Stimulated activated CD4-positive, alpha-beta T cell treated with anti-CD3 and anti-CD28 coated beads, Interleukin-4, amount 100 ng/mL, for 48 hours (primary cell): ENCODE measurements around the gene CENPP.

Experiments
- DNase-seq, 2 donors: peaks; one replicate each; pipeline ENCODE4 v3.0.0-alpha.2; 2020; ENCODE audit warnings: low read depth in 2 of 2

CENPP gene

DNA sequence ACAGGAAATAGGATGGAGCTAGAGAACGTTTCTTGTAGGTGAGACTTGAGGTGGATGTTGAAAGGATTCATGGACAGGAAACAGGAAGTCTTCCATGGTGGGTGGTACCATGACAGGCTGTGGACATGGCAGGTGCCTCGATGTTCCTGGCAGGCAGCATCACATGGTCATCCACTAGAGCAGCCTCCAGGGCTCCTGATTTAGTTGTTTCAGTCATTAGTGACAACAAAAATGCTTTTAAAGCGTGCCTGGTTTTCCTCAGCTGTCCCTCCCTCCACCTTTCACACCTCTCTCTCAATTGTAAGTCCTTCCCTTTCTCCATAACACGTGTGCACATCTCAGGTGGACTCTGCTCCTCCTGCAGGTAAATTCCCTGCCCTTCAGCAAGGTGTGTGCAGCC is 181.7 kb downstream of the CENPP start:
- no peak for DNase-seq

DNA sequence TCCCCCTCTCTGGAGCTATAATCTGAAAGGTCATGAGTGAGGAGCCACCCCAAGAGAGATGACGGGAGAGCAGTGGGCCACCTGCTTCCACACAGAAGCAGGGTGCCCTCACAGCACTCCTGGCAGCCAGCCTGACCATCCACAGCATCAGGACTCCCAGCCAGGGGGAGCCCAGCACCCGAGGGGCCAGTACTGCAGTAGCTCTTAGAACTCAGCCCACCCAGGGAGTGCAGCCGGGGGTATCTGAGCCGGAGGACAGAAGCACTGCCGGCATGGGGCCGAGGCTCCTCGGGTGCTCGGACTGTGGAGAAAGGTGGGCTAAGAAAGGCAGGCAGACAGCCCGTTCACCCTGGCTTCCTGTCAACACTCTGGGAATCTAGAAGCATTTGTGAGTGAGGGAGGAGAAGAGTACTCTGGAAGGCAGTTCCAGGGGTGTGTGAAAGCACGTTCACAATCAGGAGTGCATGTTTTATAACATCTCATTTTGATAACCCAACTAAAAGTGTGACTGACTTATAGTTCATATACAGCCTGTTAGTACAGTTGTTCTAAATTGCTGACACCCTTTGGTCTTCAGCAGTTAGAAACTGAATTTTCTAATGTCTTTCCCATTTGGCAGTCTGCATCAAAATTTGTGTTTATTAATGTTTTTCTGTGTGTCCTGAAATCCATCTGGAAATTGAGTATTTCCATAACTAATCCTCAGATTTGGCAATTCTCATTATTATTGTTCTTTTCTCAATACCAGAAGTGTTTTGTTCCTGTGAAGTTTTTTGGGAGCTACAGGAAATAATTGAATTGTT is 182.5 kb downstream of the CENPP start:
- DNase-seq = no peak

DNA sequence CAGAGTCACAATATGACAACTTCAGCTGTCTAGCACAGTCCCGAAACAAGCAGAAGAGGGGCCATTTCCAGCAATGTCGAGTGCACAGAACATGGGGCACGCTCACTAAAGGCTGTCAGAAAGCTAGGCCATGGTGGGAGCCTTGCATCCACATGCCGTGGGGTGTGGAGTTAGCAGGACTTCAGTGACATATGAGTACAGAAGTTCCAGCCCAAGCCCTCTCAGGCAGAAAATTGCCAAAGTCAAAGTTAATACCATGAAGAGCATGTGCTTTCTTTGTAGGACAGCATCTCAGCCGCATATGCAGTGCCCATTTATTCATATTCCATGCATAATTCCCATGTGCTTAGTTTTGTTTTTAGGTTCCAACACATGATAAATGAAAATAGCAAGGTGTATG is 183.3 kb downstream of the CENPP start:
- DNase-seq = no peak

DNA sequence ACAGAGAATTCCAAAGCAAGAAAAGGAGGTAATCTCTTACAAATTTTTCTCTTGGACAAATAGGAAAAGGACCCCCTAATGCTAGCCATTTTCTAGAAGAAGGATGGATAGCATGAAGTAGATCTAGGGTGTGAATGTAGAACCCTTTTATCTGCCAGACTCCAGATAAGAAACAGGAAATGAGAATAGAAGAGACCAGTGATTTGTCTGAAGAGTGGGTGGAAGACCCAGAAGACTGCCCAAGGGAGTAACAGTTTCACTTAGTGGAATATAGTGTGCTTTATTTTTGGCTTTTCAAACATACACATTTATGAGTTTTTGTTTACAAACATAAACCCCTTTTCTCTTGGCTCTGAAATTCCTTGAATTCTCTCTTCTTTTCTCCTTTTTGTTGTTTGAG is 185.0 kb downstream of the CENPP start:
- no peak for DNase-seq

DNA sequence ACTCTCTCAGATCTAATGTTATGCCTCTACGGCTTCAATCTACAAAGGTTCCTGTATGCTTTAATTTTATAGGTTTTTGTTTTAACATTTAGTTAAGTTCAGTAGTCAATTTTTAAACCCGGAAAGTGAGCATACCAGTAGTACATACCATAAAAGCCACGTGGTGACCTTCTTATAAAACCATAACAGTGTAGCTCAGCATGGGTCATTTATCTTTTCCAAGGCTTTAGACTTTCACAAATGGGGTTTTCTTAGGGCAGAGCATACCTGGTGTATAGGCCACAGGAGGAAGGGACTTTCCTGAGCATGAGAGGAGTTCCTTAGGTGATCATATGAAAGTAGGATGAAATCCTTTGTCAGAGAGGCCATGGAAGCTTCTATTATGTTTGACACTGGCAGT is 186.9 kb downstream of the CENPP start:
- DNase-seq = no peak

DNA sequence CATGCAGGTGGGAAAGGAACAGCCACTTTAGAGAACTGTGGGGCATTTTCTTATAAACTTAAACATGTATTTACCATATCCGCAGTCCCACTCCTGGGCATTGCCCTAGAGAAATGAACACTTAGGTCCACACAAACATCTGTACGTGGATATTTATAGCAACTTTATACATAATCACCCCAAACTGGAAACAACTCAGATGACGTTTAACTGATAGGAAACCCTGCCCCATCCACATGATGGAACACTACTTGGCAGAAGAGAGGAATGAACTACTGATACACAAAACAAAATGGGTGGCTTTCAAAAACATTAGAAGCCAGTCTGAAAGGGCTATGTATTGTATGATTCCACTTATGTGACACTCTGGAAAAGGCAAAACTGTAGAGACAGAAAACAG is 187.6 kb downstream of the CENPP start:
- DNase-seq = no peak

DNA sequence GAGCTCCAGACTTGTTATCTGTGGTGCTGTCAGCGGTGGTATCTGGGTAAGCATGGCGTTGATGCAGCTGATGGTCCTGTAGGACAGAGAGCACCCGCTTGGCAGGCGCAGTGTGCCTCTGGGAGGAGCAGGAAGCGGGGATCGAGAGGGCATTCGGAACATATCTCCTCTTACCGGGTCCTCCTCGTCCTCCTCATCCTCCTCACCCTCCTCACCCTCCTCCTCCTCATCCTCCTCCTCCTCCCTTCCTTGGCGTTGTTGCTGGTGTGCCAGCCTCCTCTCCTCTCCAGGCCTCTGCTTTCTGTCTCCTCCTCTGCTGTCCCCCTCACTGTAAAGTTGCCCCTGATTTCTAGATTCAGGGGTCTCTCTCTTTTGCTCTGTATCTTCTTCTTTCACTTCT is 188.9 kb downstream of the CENPP start:
- DNase-seq = no peak

DNA sequence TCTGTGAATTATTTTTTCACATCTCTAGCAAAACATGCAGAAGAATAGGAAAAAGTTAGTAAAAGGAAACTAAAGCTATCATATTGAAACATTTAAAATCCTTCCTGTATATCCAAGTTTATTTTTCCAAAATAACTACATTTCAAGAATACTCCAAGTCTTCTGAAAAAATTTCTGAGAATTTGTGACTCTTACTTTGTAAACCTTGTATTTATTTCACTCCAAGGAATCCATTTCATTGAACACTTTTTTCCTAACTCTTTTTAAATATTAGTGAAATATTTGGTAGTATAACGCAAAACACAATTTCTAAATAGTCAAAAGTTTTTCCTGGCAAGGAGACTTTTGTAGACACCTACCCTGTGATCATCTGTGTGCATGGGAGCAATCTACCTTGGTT is 190.8 kb downstream of the CENPP start:
- DNase-seq = no peak

DNA sequence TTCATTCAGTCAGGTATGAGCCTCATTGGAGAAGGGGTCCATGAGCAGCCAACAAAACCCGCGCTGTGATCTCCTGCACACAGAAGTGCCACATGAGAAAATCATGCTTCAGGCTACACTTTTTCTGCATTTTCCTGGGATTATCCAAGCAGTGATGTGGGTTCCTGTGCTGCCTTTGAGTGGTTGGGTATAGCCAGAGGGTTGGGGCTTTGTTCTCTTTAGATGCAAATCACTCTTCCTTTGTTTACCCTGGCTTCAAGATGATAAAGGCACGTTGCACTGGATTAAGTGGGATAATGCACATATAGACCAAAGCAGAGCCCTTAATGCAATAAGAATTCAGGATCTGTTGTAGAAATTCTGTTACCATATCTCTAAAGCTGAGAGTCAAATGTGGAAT is 191.3 kb downstream of the CENPP start:
- no peak for DNase-seq

DNA sequence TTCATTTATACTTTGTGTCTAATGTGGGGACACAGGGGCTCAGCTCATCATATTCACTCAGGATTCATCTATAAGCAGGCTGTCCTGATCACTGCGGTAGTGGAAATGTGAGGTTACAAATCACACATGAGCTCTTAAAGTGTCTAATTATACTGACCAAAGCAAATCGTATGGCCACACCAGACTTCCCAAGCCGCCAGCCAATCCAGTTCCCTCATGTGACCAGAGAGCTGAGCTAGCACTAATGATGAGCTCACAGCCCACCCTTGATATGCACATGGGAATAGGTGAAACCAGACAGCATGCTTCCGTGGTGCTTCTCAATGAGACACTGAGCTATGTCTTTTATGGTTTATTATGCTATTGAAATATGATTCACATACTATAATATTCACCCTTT is 192.4 kb downstream of the CENPP start:
- no peak for DNase-seq

DNA sequence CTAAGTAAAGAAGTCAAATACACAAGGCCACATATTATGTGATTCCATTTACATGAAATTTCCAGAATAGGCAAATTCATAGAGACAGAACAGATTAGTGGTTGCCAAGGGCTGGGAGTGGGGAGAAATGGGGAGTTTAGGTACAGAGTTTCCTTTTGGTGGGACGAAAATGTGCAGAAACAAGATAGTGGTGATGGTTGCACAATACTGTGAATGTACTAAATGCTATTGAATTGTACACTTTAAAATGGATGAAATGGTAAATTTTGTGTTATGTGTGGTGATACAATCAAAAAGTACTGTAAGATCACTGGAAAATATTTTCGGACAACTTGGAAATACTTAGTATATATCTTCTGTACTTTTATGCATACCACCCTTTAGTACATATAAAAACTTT is 195.1 kb downstream of the CENPP start:
- no peak for DNase-seq

DNA sequence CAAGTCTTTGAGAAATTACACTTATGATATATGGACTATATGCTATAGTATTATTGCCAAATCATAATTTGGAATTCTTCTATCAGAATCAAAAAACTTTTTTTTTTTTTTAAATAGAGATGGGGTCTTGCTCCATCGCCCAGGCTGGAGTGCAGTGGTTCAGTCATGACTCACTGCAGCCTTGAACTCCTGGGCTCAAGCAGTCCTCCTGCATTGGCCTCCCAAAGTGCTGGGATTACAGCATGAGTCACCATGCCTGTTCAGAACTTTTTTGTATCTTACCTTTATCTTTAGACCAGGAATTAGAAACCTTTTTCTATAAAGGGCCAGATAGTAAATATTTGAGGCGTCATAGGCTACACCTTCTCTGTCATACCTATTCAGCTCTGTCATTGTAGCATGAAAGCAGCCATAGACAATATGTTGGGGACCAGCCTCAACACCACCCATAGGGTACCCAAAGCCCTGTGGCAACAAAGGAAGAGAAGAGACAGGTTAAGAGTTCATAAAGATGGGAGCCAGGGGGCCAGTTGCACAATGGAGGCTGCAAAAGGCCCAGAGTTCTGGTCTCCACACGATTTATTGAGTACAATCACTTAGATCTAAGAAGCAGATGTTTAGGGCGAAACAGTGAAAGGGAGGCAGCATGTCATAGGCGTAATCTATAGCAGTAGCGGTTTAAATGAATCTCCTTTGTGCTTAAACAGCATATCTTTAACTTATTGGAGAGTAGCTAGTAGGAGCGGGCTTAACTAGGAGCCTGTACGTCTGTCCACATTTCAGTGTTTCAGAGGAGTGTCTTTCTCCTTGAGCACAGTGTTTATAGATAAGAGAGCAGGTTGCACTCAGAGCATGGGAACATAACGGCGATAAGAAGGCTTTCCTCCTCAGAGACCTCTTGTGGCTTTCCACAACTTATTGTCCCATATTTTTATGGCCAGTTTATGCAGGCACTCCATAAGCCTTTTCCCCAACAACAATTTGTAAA is 197.5 kb downstream of the CENPP start:
- no peak for DNase-seq

DNA sequence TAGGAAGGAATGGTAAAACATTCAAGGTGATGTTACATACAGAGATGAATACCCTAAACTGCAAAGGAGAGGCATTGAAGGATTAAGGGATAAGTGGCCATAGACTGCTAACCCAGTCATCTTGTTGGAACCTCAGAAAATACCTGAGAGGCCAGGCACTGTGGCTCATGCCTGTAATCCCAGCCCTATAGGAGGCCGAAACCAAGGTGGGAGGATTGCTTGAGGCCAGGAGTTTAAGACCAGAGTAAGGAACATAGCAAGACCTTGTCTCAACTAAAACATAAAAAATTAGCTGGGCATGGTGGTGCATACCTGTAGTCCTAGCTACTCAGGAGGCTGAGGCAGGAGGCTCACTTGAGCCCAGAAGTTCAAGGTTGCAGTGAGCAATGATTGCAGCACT is 199.1 kb downstream of the CENPP start:
- no peak for DNase-seq

DNA sequence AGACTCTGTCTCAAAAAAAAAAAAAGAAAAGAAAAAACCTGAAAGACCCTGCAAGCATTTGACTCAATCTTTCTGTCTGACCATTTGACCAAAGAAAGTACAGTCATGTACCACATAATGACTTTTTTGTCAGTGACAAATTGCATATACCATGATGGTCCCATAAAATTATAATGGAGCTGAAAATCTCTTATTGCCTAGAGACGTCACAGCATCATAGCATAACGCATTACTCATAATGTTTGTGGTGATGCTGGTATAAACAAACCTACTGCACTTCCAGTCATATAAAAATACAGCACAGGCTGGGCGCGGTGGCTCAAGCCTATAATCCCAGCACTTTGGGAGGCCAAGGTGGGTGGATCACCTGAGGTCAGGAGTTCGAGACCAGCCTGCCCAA is 199.6 kb downstream of the CENPP start:
- DNase-seq = no peak

DNA sequence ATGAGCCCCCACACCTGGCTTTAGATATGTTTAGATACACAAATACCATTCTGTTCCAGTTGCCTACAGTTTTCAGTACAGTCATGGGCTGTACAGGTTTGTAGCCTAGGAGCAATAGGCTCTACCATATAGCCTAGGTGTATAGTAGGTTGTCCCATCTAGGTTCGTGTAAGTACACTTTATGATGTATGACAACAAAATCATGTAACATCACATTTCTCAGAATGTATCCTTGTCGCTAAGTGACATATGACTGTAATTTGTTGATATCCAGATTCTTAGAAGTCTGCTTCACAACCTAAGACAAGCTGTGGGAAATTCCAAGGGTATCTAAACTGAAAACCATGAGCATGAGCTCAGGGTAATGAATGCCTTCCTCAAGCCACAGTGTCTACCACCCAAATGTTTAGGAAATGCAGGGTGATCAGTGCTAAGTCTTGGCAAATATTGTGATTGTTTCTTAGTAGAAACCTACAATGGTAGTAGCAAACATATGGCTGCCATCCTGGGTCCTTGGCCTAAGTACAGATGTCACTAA is 201.6 kb downstream of the CENPP start:
- no peak for DNase-seq

DNA sequence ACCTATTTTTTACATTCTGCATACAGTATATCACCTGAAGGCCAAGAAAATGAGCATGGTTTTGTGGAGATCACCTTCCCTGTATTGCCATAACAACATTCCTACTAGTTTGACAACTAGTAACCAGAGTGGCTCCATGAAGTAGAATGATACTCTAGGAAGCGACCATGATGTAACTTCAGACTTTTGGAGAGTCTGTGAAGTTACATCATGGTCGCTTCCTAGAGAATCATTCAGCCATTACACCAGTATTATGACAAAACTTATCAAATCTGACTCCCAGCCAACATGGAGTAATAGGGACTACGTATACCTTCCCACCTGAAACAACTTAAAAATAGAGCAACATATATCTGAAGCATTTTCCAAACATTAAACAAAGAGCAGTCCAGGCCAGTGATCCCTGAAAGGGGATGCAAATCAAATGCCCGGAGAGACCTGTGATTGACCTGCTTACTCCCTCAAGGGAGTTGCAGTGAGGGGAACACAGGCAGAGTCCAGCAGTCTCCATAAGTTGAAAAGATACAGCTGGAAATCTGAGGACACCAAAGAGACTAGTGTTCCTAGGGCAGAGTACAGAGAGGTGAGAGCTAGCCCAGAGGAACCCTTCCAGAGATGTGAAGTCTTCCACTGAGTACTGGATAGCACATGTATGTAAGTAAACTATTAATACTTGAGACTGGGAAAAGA is 202.2 kb downstream of the CENPP start:
- DNase-seq = no peak

DNA sequence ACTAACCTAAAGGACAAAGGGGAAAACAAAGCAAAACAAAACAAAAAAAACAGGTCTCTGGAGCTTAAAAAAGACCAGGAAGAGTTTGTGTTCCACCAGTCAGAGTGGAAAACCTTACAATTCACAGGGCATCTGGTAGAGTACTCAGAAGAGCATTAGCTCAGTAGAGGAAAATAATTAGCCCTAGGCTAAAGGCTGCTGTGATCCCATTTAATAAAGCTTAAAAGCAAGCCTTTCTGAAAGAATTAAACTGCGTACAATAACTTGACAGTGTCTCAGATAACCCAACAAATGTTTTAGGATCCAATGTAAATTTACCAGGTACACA is 202.7 kb downstream of the CENPP start:
- DNase-seq = no peak

DNA sequence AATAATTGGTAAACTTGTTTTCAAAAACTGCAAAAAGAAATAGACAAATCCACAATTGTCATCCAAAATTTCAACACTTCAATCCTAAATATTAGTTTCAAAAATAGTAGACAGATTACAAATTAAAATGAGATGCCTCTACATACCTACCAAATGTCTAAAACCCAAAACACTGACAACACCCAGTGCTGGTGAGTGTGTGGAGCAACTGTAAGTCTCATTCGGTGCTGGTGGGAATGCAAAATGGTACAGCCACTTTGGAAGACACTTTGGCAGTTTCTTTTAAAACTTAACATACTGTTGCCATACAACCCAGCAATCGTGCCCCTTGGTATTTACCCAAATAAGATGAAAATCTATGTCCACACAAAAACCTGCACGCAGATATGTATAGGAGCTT is 203.4 kb downstream of the CENPP start:
- DNase-seq = no peak

DNA sequence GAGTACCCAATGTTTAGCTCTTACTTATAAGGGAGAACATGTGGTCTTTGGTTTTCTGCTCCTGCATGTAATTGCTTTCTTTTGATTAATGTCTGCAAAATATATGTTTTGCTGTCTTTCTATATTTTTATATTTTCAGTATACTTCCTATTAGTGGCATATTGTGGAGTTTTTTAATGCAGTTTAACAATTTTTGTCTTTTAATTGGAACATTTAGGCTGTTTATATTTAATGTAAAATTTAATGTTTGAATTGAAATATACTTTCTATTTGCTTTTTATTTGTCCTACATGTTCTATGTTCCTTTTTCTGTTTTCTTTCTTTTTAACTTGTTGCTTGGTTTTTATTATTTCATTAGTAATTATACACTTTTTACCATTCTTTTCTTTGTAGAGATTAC is 205.1 kb downstream of the CENPP start:
- no peak for DNase-seq

DNA sequence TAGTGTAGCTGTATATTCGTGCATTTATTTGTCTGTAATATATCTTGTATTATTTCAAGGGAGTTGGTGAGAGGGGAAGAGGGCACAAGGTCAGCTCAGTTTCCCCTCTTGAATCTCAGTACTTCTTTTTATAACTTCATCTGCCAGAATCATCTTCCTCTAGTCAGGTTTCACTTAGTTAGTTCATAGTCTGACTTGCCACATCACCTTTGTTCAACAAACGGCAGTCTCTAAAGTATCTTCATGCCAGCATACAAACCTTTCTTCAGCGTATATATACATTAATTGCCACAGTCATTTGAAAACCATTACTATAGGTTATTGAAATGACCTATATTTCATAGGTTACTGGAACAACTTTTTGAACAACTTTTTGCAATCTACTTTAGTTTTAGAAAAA is 208.5 kb downstream of the CENPP start:
- DNase-seq = no peak

DNA sequence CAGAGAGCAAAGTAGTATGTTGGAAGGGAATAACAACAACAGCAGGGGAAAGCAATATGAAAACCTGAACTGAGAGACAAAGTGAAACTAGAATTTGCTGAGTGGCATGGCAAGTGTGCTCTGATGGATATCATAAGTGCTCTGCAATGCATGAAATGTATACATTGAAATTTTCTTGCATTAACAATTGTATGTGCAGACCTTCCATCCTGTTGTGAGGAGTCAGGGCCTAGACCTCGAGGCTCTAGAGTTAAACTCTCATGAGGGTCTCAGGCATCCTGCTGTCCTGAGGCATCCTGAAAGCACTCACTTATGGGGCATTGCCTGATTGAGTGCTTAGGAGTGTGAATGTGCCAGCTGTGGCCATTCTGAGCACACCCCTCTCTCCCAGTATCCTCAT is 208.9 kb downstream of the CENPP start:
- no peak for DNase-seq
